GM18861 (cell line): Measurements from ENCODE around the gene NRG2.

Experiments
- ATAC-seq: cut with Tn5 transposase; IDR thresholded peaks from one replicate; pipeline ENCODE4 v1.9.1; 2021; ENCODE audit not compliant: unreplicated experiment

The NRG2 gene

GRCh38 chr5:139821806-139822552 lies 221.1 kb downstream of the NRG2 start:
- ATAC-seq, result no peak

DNA sequence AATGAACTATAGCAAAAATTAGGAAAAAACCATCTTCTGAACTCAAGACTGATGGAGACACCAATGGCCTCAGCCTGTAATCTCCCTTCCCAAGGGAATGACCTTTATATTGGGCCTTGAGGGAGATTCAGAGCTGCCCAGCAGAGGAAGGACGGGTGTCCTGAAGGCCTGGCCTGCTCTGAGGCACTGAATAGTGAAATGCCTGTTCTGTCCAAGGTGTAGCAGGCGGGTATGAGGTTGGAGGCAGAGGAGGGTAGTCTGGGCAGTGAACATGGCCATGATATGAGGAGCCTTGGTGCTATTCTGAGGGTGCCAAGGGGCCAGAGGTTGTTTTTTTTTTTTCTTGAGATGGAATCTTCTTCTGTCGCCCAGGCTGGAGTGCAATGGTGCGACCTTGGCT lies 222.5 kb downstream of the NRG2 start:
- ATAC-seq, result no peak

GRCh38 chr5:139820130-139820529 lies 223.0 kb downstream of the NRG2 start:
- ATAC-seq, result no peak

GRCh38 chr5:139817970-139818369 lies 225.1 kb downstream of the NRG2 start:
- ATAC-seq, result no peak

GRCh38 chr5:139817362-139817761 lies 225.7 kb downstream of the NRG2 start:
- no peak for ATAC-seq

- ATAC-seq, result no peak
Observed at GRCh38 chr5:139816566-139816965, 226.5 kb downstream of the NRG2 start.

DNA sequence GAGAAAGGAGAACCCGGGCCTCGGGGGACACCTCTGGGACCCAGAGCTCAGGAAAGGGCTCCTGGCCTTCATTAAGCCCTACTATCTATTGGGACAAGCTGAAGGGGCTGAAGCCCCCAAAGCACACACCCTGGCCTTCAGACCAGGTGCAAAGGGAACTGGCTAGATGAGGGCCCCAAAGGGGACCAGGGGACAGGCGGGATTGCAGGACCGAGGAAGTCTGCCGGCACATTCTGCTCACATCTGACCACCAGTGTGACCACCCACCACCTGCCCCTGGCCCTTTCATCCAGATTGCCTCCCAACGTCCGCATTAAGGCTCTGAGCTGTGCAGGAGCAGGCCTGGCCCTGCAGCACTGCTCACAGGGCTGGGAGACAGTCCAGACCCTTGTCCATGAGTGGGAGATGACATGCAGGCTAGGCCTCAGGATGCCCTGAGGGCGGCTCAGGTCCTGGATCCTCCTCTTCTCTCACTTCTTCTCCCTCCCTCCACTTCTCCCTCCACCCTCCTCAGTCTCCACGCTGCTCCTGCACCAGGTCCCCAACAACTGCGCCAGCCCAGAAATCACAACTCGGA lies 228.3 kb downstream of the NRG2 start:
- ATAC-seq, result no peak

DNA sequence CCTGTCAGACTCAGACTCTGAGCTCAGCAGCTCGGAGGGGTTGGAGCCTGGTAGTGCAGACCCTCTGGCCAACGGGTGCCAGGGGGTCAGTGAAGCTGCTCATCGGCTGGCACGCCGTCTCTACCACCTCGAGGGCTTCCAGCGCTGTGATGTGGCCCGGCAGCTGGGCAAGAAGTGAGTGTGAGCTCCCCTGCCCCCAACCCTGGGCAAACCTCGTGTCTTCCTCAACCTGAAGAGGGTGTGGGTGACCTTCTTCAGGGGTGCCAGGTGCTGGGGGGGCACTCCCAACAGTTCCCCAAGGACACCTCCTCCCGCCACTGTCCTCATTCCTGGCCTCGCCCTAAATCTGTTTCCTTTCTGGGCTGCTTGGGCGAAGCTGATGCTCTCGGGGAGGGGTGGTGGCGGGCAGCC lies 228.9 kb downstream of the NRG2 start:
- ATAC-seq, result no peak

DNA sequence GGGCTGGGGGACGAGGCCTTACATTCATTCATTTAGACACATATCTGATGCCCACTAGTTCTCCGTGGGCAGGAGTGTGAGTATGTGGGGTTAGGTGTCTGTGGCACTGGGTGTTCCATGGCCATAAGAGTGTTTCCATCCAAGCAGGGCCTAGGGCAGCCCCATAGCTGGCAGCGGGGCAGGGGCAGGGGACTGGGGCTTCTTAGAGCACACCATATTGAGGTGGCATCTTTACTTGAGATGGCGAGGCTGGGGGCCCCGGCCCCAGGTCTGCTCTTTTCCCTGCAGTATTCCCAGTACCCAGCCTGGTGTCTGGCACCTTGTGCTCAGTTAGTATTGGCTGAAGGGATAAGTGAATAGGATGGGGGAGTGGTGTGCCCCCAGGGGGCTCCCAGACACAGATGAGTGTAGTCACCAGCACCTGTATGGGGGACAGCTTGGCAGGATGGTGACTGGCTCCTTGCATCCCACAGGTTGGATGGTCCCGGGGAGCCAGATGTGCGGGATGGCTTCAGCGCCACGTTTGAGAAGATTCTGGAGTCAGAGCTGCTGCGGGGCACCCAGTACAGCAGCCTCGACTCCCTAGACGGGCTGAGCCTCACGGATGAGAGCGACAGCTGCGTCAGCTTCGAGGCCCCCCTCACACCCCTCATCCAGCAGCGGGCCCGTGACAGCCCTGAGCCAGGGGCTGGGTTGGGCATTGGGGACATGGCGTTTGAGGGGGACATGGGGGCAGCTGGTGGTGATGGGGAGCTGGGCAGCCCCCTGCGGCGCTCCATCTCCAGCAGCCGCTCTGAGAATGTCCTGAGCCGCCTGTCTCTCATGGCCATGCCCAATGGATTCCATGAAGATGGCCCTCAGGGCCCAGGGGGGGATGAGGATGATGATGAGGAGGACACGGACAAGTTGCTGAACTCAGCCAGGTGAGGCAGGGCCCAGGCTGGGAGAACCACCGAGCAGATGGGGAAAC lies 230.0 kb downstream of the NRG2 start:
- no peak for ATAC-seq

- ATAC-seq, result no peak
Observed at GRCh38 chr5:139812323-139812722, 230.8 kb downstream of the NRG2 start.

DNA sequence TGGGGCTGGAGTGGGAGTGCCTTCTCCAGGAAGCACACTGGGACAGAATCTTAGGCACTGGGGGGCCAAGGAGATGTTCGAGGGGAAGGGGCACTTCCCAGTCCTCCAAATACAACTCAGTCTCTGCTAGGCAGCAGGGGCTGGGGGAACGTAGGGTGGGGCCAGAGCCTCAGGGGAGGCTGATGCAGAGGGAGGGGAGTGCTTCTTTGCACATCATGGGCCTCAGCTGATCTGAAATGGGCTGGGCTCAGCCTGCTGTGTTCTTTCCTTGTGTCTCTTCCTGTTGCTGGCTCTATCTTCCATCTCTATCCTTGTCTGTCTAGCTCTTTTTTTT lies 231.9 kb downstream of the NRG2 start:
- no peak for ATAC-seq

- ATAC-seq, result no peak
Observed at GRCh38 chr5:139810341-139811273, 232.5 kb downstream of the NRG2 start.

DNA sequence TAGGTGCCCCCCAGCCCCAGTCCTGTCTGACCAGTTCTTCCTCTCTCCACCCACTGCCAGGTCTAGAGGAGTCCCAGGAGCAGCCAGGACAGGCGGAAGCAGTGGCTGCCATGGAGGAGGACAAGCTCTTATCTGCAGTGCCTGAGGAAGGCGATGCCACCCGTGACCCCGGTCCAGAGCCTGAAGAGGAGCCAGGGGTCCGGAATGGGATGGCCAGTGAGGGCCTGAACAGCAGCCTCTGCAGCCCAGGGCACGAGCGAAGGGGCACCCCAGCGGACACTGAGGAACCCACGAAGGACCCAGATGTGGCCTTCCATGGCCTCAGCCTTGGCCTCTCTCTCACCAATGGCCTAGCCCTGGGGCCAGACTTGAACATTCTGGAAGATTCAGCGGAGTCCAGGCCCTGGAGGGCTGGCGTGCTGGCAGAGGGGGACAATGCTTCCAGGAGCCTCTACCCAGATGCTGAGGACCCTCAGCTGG lies 233.7 kb downstream of the NRG2 start:
- no peak for ATAC-seq

GRCh38 chr5:139808481-139809330 lies 234.4 kb downstream of the NRG2 start:
- no peak for ATAC-seq

DNA sequence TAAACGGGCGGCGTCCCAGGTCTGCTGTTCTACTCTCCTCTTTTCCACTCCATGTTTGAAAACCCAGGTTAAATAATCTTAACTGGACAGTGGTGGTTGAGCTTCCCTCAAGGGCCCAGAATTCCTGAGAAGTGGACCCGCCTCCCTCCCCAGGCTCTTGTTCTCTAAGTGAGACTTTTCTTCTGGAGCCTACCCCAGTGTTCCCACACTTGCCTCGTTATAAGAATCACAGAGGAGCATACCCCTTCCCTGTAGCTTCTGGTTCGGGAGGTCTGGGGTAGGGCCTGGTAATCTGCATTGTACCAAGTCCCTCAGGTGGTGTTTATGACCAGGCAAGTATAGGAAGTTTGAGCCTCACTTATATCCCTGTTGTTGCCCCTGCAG lies 235.5 kb downstream of the NRG2 start:
- no peak for ATAC-seq

DNA sequence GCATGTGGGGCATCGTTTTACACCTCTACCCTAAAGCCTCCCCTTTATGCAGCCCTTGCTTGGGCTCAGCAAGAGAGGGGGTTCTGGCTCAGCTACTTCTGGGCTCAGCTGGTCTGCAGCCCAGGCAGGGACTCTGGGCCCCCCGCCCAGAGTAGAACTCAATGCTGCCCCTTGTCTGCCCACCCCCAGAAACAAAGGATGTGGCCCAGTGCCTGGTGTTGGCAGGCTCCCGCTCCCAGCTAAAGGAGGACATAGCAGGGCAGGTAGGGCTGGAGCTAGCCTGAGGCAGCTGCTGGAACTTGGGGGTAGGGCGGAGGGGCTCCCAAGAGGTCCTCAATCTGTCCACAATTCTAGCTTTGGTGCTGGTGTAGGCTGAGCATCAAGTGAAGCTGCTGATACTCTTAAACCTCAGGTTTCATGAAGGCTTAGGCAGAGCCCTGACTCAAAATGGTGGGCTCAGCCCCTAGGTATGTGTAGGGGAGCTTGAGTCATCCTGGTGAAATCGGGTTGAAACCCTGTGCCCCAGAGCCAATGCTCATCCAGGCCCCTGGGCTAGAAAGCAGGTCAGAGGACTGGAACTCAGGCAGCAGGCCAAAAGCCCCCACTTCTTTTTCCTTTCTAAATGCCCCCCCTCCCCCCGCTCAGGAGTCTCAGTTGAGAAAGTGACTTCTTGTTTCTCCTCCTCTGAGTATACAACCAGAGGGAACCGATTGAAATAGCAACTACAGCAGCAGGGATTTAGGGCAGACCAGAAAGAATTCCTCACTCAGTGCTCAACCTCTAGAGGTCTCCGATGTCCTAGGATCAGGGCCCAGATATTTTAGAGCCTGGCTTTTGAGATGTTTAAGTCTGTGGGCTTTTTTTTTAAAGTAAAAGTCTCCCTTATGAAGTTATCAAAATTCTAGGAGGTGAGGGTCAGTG lies 236.1 kb downstream of the NRG2 start:
- ATAC-seq, result no peak

DNA sequence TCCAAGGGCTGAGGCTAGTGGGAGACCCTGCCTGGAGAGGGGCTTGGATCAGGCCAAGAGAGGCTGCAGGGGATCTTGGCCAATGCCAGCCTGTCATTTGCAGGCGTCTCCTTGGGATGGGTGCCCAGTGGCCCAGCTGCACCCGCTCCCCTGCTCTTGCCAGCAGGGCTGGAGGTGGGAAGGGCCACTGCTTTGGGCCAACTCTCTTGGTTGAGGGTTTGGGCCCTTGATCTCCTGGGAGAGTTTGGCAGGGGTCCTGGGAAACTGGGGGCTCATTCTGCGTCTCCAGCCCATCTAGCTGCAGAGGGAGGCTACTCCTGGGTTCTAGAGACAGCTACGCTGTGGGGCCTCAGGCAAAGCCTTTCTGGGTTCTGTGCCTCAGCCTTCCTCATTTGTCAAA lies 237.0 kb downstream of the NRG2 start:
- no peak for ATAC-seq

DNA sequence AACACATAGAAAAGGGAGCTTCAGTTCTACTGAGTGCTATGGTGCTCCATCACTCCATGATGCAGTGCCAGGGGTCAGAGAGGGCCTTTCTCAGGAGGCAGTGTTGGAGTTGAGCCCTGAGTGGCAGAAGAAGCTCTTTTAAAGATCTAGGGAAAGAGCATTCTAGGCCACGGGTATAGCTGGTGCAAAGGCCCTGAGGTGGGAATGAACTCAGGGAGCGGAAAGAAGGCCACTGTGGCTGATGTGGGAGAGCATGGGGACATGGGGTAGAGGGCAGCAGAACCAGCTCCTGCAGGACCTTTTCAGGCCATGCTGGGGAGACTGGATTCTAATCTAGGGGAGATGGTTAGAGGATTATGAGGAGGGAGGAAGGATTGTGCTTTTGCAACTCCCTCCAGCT lies 237.6 kb downstream of the NRG2 start:
- no peak for ATAC-seq
